ENCODE measurements around the gene CGB8. TPM values are rescaled to one million over a fixed set of nuclear protein-coding genes. Genes with fewer than 3 reads are reported as not detected.

Gene CGB8
- total and polyA plus RNA-seq, 2 experiments from 2014 or later: 1.9 to 4.5 TPM

- H3K4me2 ChIP-seq (ENCODE audit: unreplicated experiment): no peak overlapping the region
- H3F3A ChIP-seq (ENCODE audit: insufficient read depth): no peaks in the 10 kb centered on the region
- no peaks in the 10 kb centered on the region for H3K9me3 ChIP-seq (ENCODE audit: low read depth)
- H3K9me2 ChIP-seq (ENCODE audit: insufficient read depth): no peaks in the 10 kb centered on the region
- peak; percentile 74 for DNase-seq
- H3K27me3 ChIP-seq (replicated peaks; ENCODE audit: insufficient read depth): no peaks in the 10 kb centered on the region
- peaks cover 65% of the 10 kb centered on the region for H3K79me2 ChIP-seq (ENCODE audit: insufficient read depth)
- H3K4me3 ChIP-seq: no peak overlapping the region
- no peaks in the 10 kb centered on the region for H4K20me1 ChIP-seq (ENCODE audit: insufficient read depth)
- no peak overlapping the region for H2AFZ ChIP-seq
- TF ChIP-seq EZH2 (IDR thresholded peaks at IDR 0.05; ENCODE audit: insufficient read depth, poor library complexity, severe bottlenecking) (no peak), EZH2phosphoT487 (IDR thresholded peaks at IDR 0.05; ENCODE audit: insufficient read depth, low read depth) (no peak)
- WGBS, 2 experiments (ENCODE audit: low coverage in 1 of 2, low lambda C conversion rate in 2 of 2, missing lambda C conversion rate in 2 of 2): 76 to 79% methylated on average over 5 of the region's 5 CpGs
- H3K4me1 ChIP-seq (ENCODE audit: insufficient read depth): peaks cover 7% of the 10 kb centered on the region; the same call in 1 of the 2 replicates
- H3K36me3 ChIP-seq (ENCODE audit: low read depth): no peaks in the 10 kb centered on the region; the same call in 1 of the 2 replicates
- in situ Hi-C loops (cut with MboI): no loop called here
- no peak overlapping the region for H3K27ac ChIP-seq
- H3K9ac ChIP-seq: 0 out of 2 replicates have a peak overlapping the region, but pooled peaks have one; percentile 7
These were observed 50.9 kb downstream of the CGB8 start for GRCh38 chr19:48997972-48998371.

Small RNAs within 50 kb of the gene (microRNA-seq; reads per million reads assigned to microRNA genes)
- gene MIR6798 (ENCODE audit: borderline number of aligned reads): not detected

Small RNAs within 50 kb of the gene (small RNA-seq; reads per million reads assigned to genes)
- not detected for gene MIR6798 (ENCODE audit: low read depth, low replicate concordance)
- not detected for gene RN7SL708P (ENCODE audit: low read depth, low replicate concordance)

Other genes with a start within 250 kb of the CGB8 start
- 29.7 and 34.7 TPM in 2 replicates for gene BCAT2, start 238.1 kb downstream of the CGB8 start, total RNA-seq (2014; rRNA removed; shearing (Covaris generic))
- gene BCAT2, start 238.1 kb downstream of the CGB8 start, polyA plus RNA-seq (2016; fragmentation: Nextera tagmentation; extraction: Ambion mirVana): 48.5 and 51.2 TPM in 2 replicates
- gene HSD17B14, start 212.6 kb downstream of the CGB8 start, total RNA-seq (2014; rRNA removed; shearing (Covaris generic)): 2.6 and 3.9 TPM in 2 replicates
- gene HSD17B14, start 212.6 kb downstream of the CGB8 start, polyA plus RNA-seq (2016; fragmentation: Nextera tagmentation; extraction: Ambion mirVana): 3.7 and 4.4 TPM in 2 replicates
- gene PLEKHA4, start 180.5 kb downstream of the CGB8 start, total RNA-seq (2014; rRNA removed; shearing (Covaris generic)): 12.3 and 14.2 TPM in 2 replicates
- 16.6 and 19.4 TPM in 2 replicates for gene PLEKHA4, start 180.5 kb downstream of the CGB8 start, polyA plus RNA-seq (2016; fragmentation: Nextera tagmentation; extraction: Ambion mirVana)
- 63.8 and 71.3 TPM in 2 replicates for gene PPP1R15A, start 176.7 kb downstream of the CGB8 start, total RNA-seq (2014; rRNA removed; shearing (Covaris generic))
- 78.9 and 83.0 TPM in 2 replicates for gene PPP1R15A, start 176.7 kb downstream of the CGB8 start, polyA plus RNA-seq (2016; fragmentation: Nextera tagmentation; extraction: Ambion mirVana)
- not detected in 2 replicates for gene TULP2, start 150.4 kb downstream of the CGB8 start, total RNA-seq (2014; rRNA removed; shearing (Covaris generic))
- gene TULP2, start 150.4 kb downstream of the CGB8 start, polyA plus RNA-seq (2016; fragmentation: Nextera tagmentation; extraction: Ambion mirVana): not detected in 2 replicates
- 362 and 401 TPM in 2 replicates for gene NUCB1, start 148.8 kb downstream of the CGB8 start, total RNA-seq (2014; rRNA removed; shearing (Covaris generic))
- gene NUCB1, start 148.8 kb downstream of the CGB8 start, polyA plus RNA-seq (2016; fragmentation: Nextera tagmentation; extraction: Ambion mirVana): 412 and 438 TPM in 2 replicates
- gene DHDH, start 115.4 kb downstream of the CGB8 start, total RNA-seq (2014; rRNA removed; shearing (Covaris generic)): not detected in 2 replicates
- gene DHDH, start 115.4 kb downstream of the CGB8 start, polyA plus RNA-seq (2016; fragmentation: Nextera tagmentation; extraction: Ambion mirVana): not detected in 2 replicates
- 106 and 119 TPM in 2 replicates for gene BAX, start 94.2 kb downstream of the CGB8 start, total RNA-seq (2014; rRNA removed; shearing (Covaris generic))
- 92.7 and 97.3 TPM in 2 replicates for gene BAX, start 94.2 kb downstream of the CGB8 start, polyA plus RNA-seq (2016; fragmentation: Nextera tagmentation; extraction: Ambion mirVana)
- gene FTL, start 83.8 kb downstream of the CGB8 start, total RNA-seq (2014; rRNA removed; shearing (Covaris generic)): 2,276 and 2,848 TPM in 2 replicates
- gene FTL, start 83.8 kb downstream of the CGB8 start, polyA plus RNA-seq (2016; fragmentation: Nextera tagmentation; extraction: Ambion mirVana): 8,171 and 8,242 TPM in 2 replicates
- gene GYS1, start 55.8 kb downstream of the CGB8 start, total RNA-seq (2014; rRNA removed; shearing (Covaris generic)): 78.4 and 80.1 TPM in 2 replicates
- 85.6 and 92.6 TPM in 2 replicates for gene GYS1, start 55.8 kb downstream of the CGB8 start, polyA plus RNA-seq (2016; fragmentation: Nextera tagmentation; extraction: Ambion mirVana)
- 177 TPM in 2 replicates for gene RUVBL2, start 55.2 kb downstream of the CGB8 start, total RNA-seq (2014; rRNA removed; shearing (Covaris generic))
- gene RUVBL2, start 55.2 kb downstream of the CGB8 start, polyA plus RNA-seq (2016; fragmentation: Nextera tagmentation; extraction: Ambion mirVana): 129 and 130 TPM in 2 replicates
- not detected in 2 replicates for gene LHB, start 32.0 kb downstream of the CGB8 start, total RNA-seq (2014; rRNA removed; shearing (Covaris generic))
- gene LHB, start 32.0 kb downstream of the CGB8 start, polyA plus RNA-seq (2016; fragmentation: Nextera tagmentation; extraction: Ambion mirVana): 0.54 and 0.85 TPM in 2 replicates
- gene CGB3, start 24.8 kb downstream of the CGB8 start, total RNA-seq (2014; rRNA removed; shearing (Covaris generic)): not detected in 2 replicates
- 0.76 TPM in 1 of 2 replicates, not detected in the other for gene CGB3, start 24.8 kb downstream of the CGB8 start, polyA plus RNA-seq (2016; fragmentation: Nextera tagmentation; extraction: Ambion mirVana)
- not detected in 2 replicates for gene CGB2, start 17.2 kb downstream of the CGB8 start, total RNA-seq (2014; rRNA removed; shearing (Covaris generic))
- gene CGB2, start 17.2 kb downstream of the CGB8 start, polyA plus RNA-seq (2016; fragmentation: Nextera tagmentation; extraction: Ambion mirVana): 0.75 TPM in 1 of 2 replicates, not detected in the other
- gene CGB1, start 12.2 kb downstream of the CGB8 start, total RNA-seq (2014; rRNA removed; shearing (Covaris generic)): 3.2 and 4.2 TPM in 2 replicates
- gene CGB1, start 12.2 kb downstream of the CGB8 start, polyA plus RNA-seq (2016; fragmentation: Nextera tagmentation; extraction: Ambion mirVana): 1.3 TPM in 1 of 2 replicates, not detected in the other
- gene CGB5, start 5.3 kb downstream of the CGB8 start, total RNA-seq (2014; rRNA removed; shearing (Covaris generic)): not detected in 2 replicates
- 1.3 and 1.7 TPM in 2 replicates for gene CGB5, start 5.3 kb downstream of the CGB8 start, polyA plus RNA-seq (2016; fragmentation: Nextera tagmentation; extraction: Ambion mirVana)
- 0.38 and 0.54 TPM in 2 replicates for gene CGB7, start 8.6 kb upstream of the CGB8 start, total RNA-seq (2014; rRNA removed; shearing (Covaris generic))
- 2.2 and 2.8 TPM in 2 replicates for gene CGB7, start 8.6 kb upstream of the CGB8 start, polyA plus RNA-seq (2016; fragmentation: Nextera tagmentation; extraction: Ambion mirVana)
- gene NTF4, start 15.7 kb upstream of the CGB8 start, total RNA-seq (2014; rRNA removed; shearing (Covaris generic)): not detected in 2 replicates
- 0.51 TPM in 1 of 2 replicates, not detected in the other for gene NTF4, start 15.7 kb upstream of the CGB8 start, polyA plus RNA-seq (2016; fragmentation: Nextera tagmentation; extraction: Ambion mirVana)
- gene KCNA7, start 23.6 kb upstream of the CGB8 start, total RNA-seq (2014; rRNA removed; shearing (Covaris generic)): not detected in 2 replicates
- 0.04 and 0.13 TPM in 2 replicates for gene KCNA7, start 23.6 kb upstream of the CGB8 start, polyA plus RNA-seq (2016; fragmentation: Nextera tagmentation; extraction: Ambion mirVana)
- 146 and 184 TPM in 2 replicates for gene SNRNP70, start 36.3 kb upstream of the CGB8 start, total RNA-seq (2014; rRNA removed; shearing (Covaris generic))
- gene SNRNP70, start 36.3 kb upstream of the CGB8 start, polyA plus RNA-seq (2016; fragmentation: Nextera tagmentation; extraction: Ambion mirVana): 102 and 104 TPM in 2 replicates
- 10.7 and 12.5 TPM in 2 replicates for gene LIN7B, start 65.3 kb upstream of the CGB8 start, total RNA-seq (2014; rRNA removed; shearing (Covaris generic))
- gene LIN7B, start 65.3 kb upstream of the CGB8 start, polyA plus RNA-seq (2016; fragmentation: Nextera tagmentation; extraction: Ambion mirVana): 11.9 and 12.6 TPM in 2 replicates
- gene C19orf73, start 70.0 kb upstream of the CGB8 start, total RNA-seq (2014; rRNA removed; shearing (Covaris generic)): 0.86 TPM in 1 of 2 replicates, not detected in the other
- gene C19orf73, start 70.0 kb upstream of the CGB8 start, polyA plus RNA-seq (2016; fragmentation: Nextera tagmentation; extraction: Ambion mirVana): 1.0 and 1.4 TPM in 2 replicates
- gene PPFIA3, start 70.4 kb upstream of the CGB8 start, total RNA-seq (2014; rRNA removed; shearing (Covaris generic)): 0.63 and 2.4 TPM in 2 replicates
- 1.2 TPM in 2 replicates for gene PPFIA3, start 70.4 kb upstream of the CGB8 start, polyA plus RNA-seq (2016; fragmentation: Nextera tagmentation; extraction: Ambion mirVana)
- gene HRC, start 106.3 kb upstream of the CGB8 start, total RNA-seq (2014; rRNA removed; shearing (Covaris generic)): not detected in 2 replicates
- 0.10 TPM in 1 of 2 replicates, not detected in the other for gene HRC, start 106.3 kb upstream of the CGB8 start, polyA plus RNA-seq (2016; fragmentation: Nextera tagmentation; extraction: Ambion mirVana)
- 18.4 and 18.8 TPM in 2 replicates for gene TRPM4, start 108.7 kb upstream of the CGB8 start, total RNA-seq (2014; rRNA removed; shearing (Covaris generic))
- gene TRPM4, start 108.7 kb upstream of the CGB8 start, polyA plus RNA-seq (2016; fragmentation: Nextera tagmentation; extraction: Ambion mirVana): 15.8 and 20.1 TPM in 2 replicates

Data from GM23248 (cell line).